Stomach (tissue), 4 donors: Measurements from ENCODE around the gene ANXA2.

Source experiments
- CTCF ChIP-seq, 7 experiments: fragments of 450-650 bp in 4 of 7; fragments of 200-600 bp in 3 of 7; sonication (generic) in 3 of 7; IDR thresholded peaks; one replicate each; pipeline ENCODE4 v1.5.1; 2016 to 2019; ENCODE audit warnings: antibody characterized with exemption in 7 of 7, control low read depth in 2 of 7, mild to moderate bottlenecking in 1 of 7
- EP300 ChIP-seq: sonication (generic); formaldehyde crosslinking; IDR thresholded peaks from one replicate; pipeline ENCODE4 v1.6.1; 2017; ENCODE audit warnings: antibody characterized with exemption
- POLR2A ChIP-seq, 4 donors: fragments of 450-650 bp; IDR thresholded peaks; one replicate each; pipeline ENCODE4 v1.6.1; 2016; ENCODE audit warnings: antibody characterized with exemption in 4 of 4, control low read depth in 2 of 4, mild to moderate bottlenecking in 1 of 4, moderate library complexity in 1 of 4

DNA sequence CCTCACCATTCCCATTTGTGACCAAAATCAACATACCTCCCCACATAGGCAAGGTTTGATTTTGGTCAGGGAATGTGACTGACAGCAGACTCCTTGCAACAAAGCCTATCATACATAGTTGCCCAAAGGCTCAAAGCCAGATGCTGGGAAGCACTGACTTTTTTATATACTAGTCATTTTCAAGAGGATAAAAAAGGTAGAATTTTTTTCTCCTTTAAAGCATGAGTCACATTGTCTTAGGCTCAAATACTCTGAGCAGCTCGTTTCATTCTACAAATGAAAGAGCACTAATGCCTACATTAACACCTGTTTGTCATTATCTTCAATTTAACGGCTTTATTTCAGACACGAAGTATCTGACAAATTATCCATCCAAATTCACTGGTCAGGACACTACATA, 45.0 kb upstream of the ANXA2 start:
- no peak for TF ChIP-seq CTCF (IDR thresholded peaks at IDR 0.05)
- TF ChIP-seq POLR2A (IDR thresholded peaks at IDR 0.05) = no peak
- no peak for TF ChIP-seq EP300
